ENCODE data around the gene GCNA. TPM values are rescaled to one million over a fixed set of nuclear protein-coding genes. Genes with fewer than 3 reads are reported as not detected.

The GCNA gene
- total and polyA plus RNA-seq, 10 of the 15 experiments (the other 5 are each of a cell fraction or from before 2014, with no cell fraction given): 0.37 to 1.6 (median 0.90) TPM

GRCh38 chrX:71532753-71533425, 45.3 kb upstream of the GCNA start, which contains the start of gene OGT (continued):
- no peak for TF ChIP-seq E2F8 (IDR thresholded peaks at IDR 0.05; ENCODE audit: low read depth, partially characterized antibody)
- TF ChIP-seq SMC3 (IDR thresholded peaks at IDR 0.05; ENCODE audit: borderline replicate concordance, low read length): no peak
- TF ChIP-seq ELK1 (IDR thresholded peaks at IDR 0.05; ENCODE audit: low read depth, low read length): peak; percentile 74; the same call in 1 of the 2 replicates
- no peak for TF ChIP-seq IRF3 (IDR thresholded peaks at IDR 0.05)
- no peak for TF ChIP-seq ZZZ3 (IDR thresholded peaks at IDR 0.05; ENCODE audit: control insufficient read depth, insufficient read length, low read depth)
- peak; percentile 83; the same call in 1 of the 2 replicates for TF ChIP-seq CHD1 (IDR thresholded peaks at IDR 0.05; ENCODE audit: low read depth, low read length)
- TF ChIP-seq HDAC2 (IDR thresholded peaks at IDR 0.05): no peak
- TF ChIP-seq STAT1 (conservative IDR thresholded peaks at IDR 0.05): 0 out of 2 replicates have a peak, but pooled peaks have one; percentile 38
- no peak for TF ChIP-seq KAT2A (conservative IDR thresholded peaks at IDR 0.05; ENCODE audit: control insufficient read depth, low read depth, low read length)
- TF ChIP-seq TARDBP (IDR thresholded peaks at IDR 0.05; ENCODE audit: borderline replicate concordance): peak; percentile 89
- TF ChIP-seq MXI1 (IDR thresholded peaks at IDR 0.05; ENCODE audit: low read depth, low read length): peak; percentile 74
- TF ChIP-seq SIN3A (IDR thresholded peaks at IDR 0.05; ENCODE audit: low read depth, low read length): peak; percentile 89
- no peak for TF ChIP-seq JUNB (IDR thresholded peaks at IDR 0.05)
- TF ChIP-seq POLR2A (IDR thresholded peaks at IDR 0.05; ENCODE audit: low read depth, low read length): peak; percentile 82
- no peak for TF ChIP-seq CHD4 (IDR thresholded peaks at IDR 0.05)
- TF ChIP-seq RELA (IDR thresholded peaks at IDR 0.05; ENCODE audit: borderline replicate concordance, partially characterized antibody): no peak
- peak; percentile 85; the same call in 1 of the 2 replicates for TF ChIP-seq SMAD5 (IDR thresholded peaks at IDR 0.05; ENCODE audit: low read depth)
- 0 out of 2 replicates have a peak, but pooled peaks have one; percentile 48 for TF ChIP-seq JUND (IDR thresholded peaks at IDR 0.05; ENCODE audit: low read depth, low read length)
- peak; percentile 83 for TF ChIP-seq CREM (IDR thresholded peaks at IDR 0.05; ENCODE audit: low read depth)
- TF ChIP-seq IRF4 (IDR thresholded peaks at IDR 0.05; ENCODE audit: low read depth, low read length): peak; percentile 67; the same call in 1 of the 2 replicates
- no peak for TF ChIP-seq ZNF592 (IDR thresholded peaks at IDR 0.05)
- TF ChIP-seq ZNF217 (IDR thresholded peaks at IDR 0.05): no peak
- peak; percentile 70 for TF ChIP-seq CBFB (IDR thresholded peaks at IDR 0.05; ENCODE audit: low read depth)
